ENCODE measurements around the gene KLHL33. TPM values are rescaled to one million over a fixed set of nuclear protein-coding genes. Genes with fewer than 3 reads are reported as not detected.

The KLHL33 gene
- total RNA-seq = under 1 TPM in 2 of 4 donors, not detected in 2; 0.16 to 0.27 TPM

- no peaks in the 10 kb centered on the region for H3K4me1 ChIP-seq
- in situ Hi-C loops (cut with MboI; ENCODE audit: low pct_ligation_motif_present in 1 of 4, low pct_unique_long_range_greater_than_20kb in 1 of 4, low sequenced_read_pairs in 3 of 4) = no loop called here
- H3K36me3 ChIP-seq = no peaks in the 10 kb centered on the region
- peak within 1 kb of the TSS in 3 of 4 donors; percentile 2 to 33 (median 13) for H3K4me3 ChIP-seq
- TF ChIP-seq POLR2AphosphoS5 (IDR thresholded peaks at IDR 0.05) (no peak), CTCF (IDR thresholded peaks at IDR 0.05) (no peak)
- DNase-seq = no peak
- no peaks in the 10 kb centered on the region for H3K27me3 ChIP-seq
- peak within 1 kb of the TSS; percentile 24 to 70 (median 40) for H3K27ac ChIP-seq
- WGBS, 2 donors (ENCODE audit: low coverage in 1 of 2) = 86% methylated on average over 17 of the region's 17 CpGs; no CpG with 5 or more reads in 1 of the 2 donors
- H3K9me3 ChIP-seq = no peaks in the 10 kb centered on the region
- intact Hi-C loops (cut with DNase I; ENCODE audit: low total_unique reads) = no loop called here
Observed at GRCh38 chr14:20435582-20436362, at the start of gene KLHL33. TSS of gene KLHL33 (minus strand) at chr14:20436166. CDS start at chr14:20435811, 355 bp downstream.

- no peak overlapping the region for H3K4me3 ChIP-seq
- H3K27me3 ChIP-seq = no peaks in the 10 kb centered on the region
- no peak for DNase-seq
- intact Hi-C loops (cut with DNase I; ENCODE audit: low total_unique reads) = no loop called here
- 88 to 91% methylated on average over 5 of the region's 5 CpGs for WGBS, 2 donors (ENCODE audit: low coverage in 1 of 2)
- no peaks in the 10 kb centered on the region for H3K36me3 ChIP-seq
- no peaks in the 10 kb centered on the region for H3K9me3 ChIP-seq
- in situ Hi-C loops (cut with MboI; ENCODE audit: low pct_ligation_motif_present in 1 of 4, low pct_unique_long_range_greater_than_20kb in 1 of 4, low sequenced_read_pairs in 3 of 4) = no loop called here
- peaks cover 0 to 4% (median 1%) of the 10 kb centered on the region in 4 donors for H3K4me1 ChIP-seq
- H3K27ac ChIP-seq = no peak overlapping the region
- TF ChIP-seq CTCF (IDR thresholded peaks at IDR 0.05) (no peak), POLR2A (IDR thresholded peaks at IDR 0.05) (no peak), POLR2AphosphoS5 (IDR thresholded peaks at IDR 0.05) (no peak), EP300 (IDR thresholded peaks at IDR 0.05; ENCODE audit: low read depth) (no peak)
Observed at GRCh38 chr14:20482382-20482781, 46.4 kb upstream of the KLHL33 start.

GRCh38 chr14:20478894-20479293 is 42.9 kb upstream of the KLHL33 start:
- no peak overlapping the region for H3K27ac ChIP-seq
- H3K4me3 ChIP-seq = no peak overlapping the region
- H3K36me3 ChIP-seq = peaks cover 0 to 30% (median 9%) of the 10 kb centered on the region in 4 donors
- no peak for DNase-seq
- intact Hi-C loops (cut with DNase I; ENCODE audit: low total_unique reads) = no loop called here
- no peaks in the 10 kb centered on the region for H3K27me3 ChIP-seq
- in situ Hi-C loops (cut with MboI; ENCODE audit: low pct_ligation_motif_present in 1 of 4, low pct_unique_long_range_greater_than_20kb in 1 of 4, low sequenced_read_pairs in 3 of 4) = no loop called here
- H3K4me1 ChIP-seq = peaks cover 0 to 12% (median 3%) of the 10 kb centered on the region in 4 donors
- WGBS, 2 donors (ENCODE audit: low coverage in 1 of 2) = 91 to 92% methylated on average over 2 of the region's 2 CpGs
- TF ChIP-seq POLR2A (IDR thresholded peaks at IDR 0.05) = no peak
- TF ChIP-seq POLR2AphosphoS5 (IDR thresholded peaks at IDR 0.05) = no peak
- TF ChIP-seq EP300 (IDR thresholded peaks at IDR 0.05; ENCODE audit: low read depth) = no peak
- no peak for TF ChIP-seq CTCF (IDR thresholded peaks at IDR 0.05)
- H3K9me3 ChIP-seq = no peaks in the 10 kb centered on the region

- in situ Hi-C loops (cut with MboI; ENCODE audit: low pct_ligation_motif_present in 1 of 4, low pct_unique_long_range_greater_than_20kb in 1 of 4, low sequenced_read_pairs in 3 of 4) (no loop called here), intact Hi-C loops (cut with DNase I; ENCODE audit: low total_unique reads) (no loop called here)
- Histone ChIP-seq H3K27ac (peak overlapping the region; percentile 32 to 68 (median 62)), H3K27me3 (no peaks in the 10 kb centered on the region), H3K9me3 (no peaks in the 10 kb centered on the region), H3K4me1 (peaks cover 0 to 12% (median 3%) of the 10 kb centered on the region in 4 donors), H3K4me3 (no peak overlapping the region), H3K36me3 (peaks cover 0 to 30% (median 15%) of the 10 kb centered on the region in 4 donors)
- no peak for DNase-seq
- no peak for TF ChIP-seq CTCF (IDR thresholded peaks at IDR 0.05)
- TF ChIP-seq POLR2A (IDR thresholded peaks at IDR 0.05) = no peak
- TF ChIP-seq POLR2AphosphoS5 (IDR thresholded peaks at IDR 0.05) = no peak
- WGBS, 2 donors (ENCODE audit: low coverage in 1 of 2) = 72% methylated on average over 1 of the region's 1 CpG; no CpG with 5 or more reads in 1 of the 2 donors
Observed at GRCh38 chr14:20477211-20477876, 41.4 kb upstream of the KLHL33 start.
